C4-2B (cell line): ENCODE results near the gene ESYT2.

Experiments used
- H3K27ac ChIP-seq: fragments of 450-650 bp; 2 replicates; pipeline ENCODE4 v1.5.1; 2017
- ZFX ChIP-seq: fragments of 450-650 bp; IDR thresholded peaks from 2 replicates; pipeline ENCODE4 v1.6.1; 2017
- TF ChIP-seq, protein P1 (sequence below): fragments of 450-650 bp; conservative IDR thresholded peaks from 2 replicates; pipeline ENCODE4 v1.5.1; 2017; ENCODE audit warnings: mild to moderate bottlenecking

Gene ESYT2

DNA sequence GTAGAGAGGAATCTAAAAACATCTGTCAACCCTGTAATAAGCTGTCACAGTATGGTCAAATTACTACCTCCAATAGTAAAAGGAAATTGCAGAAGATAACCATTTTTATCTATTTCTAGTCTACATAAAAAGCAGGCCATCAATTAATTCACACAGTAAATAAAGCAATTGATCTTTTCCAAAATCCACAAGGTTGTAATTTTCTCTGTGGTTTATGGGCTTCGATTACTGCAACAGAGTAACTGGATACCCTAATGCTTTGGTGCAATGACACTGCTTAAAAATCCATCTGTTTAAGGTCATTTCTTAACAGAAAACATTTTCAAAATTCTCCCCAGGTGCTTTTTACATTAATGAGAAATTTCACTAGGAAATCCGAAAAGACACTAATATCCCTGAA, 23.9 kb downstream of the ESYT2 start:
- H3K27ac ChIP-seq = no peak overlapping the region
- TF ChIP-seq, protein P1, sequence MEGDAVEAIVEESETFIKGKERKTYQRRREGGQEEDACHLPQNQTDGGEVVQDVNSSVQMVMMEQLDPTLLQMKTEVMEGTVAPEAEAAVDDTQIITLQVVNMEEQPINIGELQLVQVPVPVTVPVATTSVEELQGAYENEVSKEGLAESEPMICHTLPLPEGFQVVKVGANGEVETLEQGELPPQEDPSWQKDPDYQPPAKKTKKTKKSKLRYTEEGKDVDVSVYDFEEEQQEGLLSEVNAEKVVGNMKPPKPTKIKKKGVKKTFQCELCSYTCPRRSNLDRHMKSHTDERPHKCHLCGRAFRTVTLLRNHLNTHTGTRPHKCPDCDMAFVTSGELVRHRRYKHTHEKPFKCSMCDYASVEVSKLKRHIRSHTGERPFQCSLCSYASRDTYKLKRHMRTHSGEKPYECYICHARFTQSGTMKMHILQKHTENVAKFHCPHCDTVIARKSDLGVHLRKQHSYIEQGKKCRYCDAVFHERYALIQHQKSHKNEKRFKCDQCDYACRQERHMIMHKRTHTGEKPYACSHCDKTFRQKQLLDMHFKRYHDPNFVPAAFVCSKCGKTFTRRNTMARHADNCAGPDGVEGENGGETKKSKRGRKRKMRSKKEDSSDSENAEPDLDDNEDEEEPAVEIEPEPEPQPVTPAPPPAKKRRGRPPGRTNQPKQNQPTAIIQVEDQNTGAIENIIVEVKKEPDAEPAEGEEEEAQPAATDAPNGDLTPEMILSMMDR = no peak
- no peak for TF ChIP-seq ZFX

DNA sequence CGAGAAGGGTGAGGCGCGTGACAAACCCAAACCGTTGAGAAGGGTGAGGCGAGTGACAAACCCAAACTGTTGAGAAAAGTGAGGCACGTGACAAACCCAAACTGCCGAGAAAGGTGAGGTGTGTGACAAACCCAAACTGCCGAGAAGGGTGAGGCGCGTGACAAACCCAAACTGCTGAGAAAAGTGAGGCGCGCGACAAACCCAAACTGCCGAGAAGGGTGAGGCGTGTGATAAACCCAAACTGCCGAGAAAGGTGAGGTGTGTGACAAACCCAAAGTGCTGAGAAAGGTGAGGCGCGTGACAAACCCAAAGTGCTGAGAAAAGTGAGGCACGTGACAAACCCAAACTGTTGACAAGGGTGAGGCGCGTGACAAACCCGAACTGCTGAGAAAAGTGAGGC, 25.0 kb downstream of the ESYT2 start:
- TF ChIP-seq, protein P1 = no peak
- TF ChIP-seq ZFX = no peak
- no peak overlapping the region for H3K27ac ChIP-seq

DNA sequence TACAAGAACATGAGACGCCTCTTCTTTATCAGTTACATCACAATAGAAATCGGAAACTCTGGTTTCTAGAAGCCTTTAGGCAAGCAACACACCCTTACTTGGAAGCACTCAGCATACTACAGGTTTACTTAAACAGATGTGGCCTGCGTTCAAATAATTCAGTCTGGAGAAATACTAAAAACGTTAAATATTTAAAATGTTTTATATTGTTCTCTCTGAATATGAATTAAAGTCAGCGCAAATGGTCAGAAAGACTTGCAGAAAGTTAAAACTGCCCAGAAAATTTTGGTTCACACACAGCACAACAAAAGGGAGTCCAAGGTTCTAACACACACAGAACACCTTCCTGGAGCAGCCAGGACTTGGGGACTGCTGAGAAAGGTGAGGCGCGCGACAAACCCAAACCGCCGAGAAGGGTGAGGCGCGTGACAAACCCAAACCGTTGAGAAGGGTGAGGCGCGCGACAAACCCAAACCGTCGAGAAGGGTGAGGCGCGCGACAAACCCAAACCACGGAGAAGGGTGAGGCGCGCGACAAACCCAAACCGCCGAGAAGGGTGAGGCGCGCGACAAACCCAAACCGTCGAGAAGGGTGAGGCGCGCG, 25.8 kb downstream of the ESYT2 start:
- TF ChIP-seq, protein P1 = no peak
- no peak for TF ChIP-seq ZFX
- H3K27ac ChIP-seq = peak overlapping the region; percentile 66

DNA sequence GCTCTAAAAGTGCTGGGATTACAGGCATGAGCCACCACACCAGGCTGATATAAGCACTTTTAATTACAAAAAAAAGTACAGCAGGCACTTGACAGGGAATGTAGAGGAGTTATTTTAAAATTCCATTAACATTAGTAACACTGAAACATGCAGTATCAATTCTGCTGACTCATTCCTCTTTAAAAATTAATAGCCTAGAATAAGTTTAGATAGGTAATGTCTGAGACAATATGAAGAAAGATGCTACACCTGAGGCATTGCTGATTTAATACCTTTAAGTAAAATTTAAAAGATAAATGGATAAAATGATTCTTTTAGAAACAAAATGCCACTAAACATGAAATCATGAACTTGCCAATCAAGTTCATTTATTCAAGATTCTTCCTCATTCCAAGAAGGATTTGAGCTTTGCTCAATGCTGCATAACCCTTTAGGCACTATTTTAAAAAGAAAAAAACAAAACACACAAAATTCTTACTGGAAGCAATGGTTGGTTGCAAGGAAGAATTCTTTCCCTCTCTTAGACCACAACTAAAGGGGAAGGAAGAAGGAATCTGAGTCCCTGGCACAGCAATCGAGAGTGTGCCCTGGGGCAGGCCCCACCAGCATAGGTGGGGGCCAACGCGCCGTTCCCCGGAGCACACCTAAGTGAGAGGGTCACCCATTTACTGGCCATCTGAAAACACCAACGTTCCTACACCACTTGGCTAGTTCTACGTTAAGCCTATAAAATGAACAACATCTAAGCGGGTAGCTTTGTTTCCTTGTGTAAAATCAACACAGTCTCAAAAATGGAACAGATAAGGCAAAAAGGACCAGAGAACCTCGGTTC, 26.6 kb downstream of the ESYT2 start:
- TF ChIP-seq, protein P1 = no peak
- TF ChIP-seq ZFX = no peak
- H3K27ac ChIP-seq = peak overlapping the region; percentile 66

DNA sequence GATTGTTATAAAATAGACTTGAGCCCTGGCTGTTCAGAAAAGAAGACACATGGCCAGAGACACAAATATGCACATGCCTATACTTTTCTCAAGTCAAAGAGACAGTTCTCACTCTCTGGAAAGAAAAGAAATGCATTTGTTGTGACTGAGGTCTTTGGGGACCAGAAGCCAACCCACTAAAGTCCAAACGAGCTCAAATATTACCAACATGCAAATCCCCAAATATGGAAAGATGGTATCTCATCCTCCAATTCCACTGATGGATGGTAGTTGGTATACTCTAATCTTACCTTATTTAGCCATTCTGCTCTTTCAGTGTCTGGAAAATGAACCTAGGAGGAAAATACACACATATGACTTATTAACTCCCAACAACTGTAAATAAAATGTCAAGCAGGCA, 30.6 kb downstream of the ESYT2 start:
- TF ChIP-seq ZFX = no peak
- TF ChIP-seq, protein P1 = no peak

DNA sequence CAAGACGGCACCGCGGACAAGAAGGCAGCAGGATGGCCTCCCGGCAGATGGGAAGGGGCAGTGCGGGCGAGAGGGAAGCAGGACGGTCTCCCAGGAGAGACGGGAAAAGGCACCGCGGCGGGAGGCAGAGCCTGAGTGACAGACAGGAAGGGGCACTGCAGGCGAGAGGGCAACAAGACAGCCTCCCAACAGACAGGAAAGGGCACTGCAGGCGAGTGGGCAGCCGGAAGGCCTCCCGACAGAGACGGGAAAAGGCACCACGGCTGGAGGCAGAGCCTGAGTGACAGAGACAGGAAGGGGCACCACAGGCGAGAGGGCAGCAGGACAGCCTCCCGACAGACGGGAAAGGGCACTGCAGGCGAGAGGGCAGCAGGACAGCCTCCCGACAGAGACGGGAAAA, 32.6 kb downstream of the ESYT2 start:
- no peak for TF ChIP-seq ZFX
- TF ChIP-seq, protein P1 = no peak
- H3K27ac ChIP-seq = no peak overlapping the region

More for the DNA sequence above, 30.6 kb downstream of the ESYT2 start:
- no peak overlapping the region for H3K27ac ChIP-seq

DNA sequence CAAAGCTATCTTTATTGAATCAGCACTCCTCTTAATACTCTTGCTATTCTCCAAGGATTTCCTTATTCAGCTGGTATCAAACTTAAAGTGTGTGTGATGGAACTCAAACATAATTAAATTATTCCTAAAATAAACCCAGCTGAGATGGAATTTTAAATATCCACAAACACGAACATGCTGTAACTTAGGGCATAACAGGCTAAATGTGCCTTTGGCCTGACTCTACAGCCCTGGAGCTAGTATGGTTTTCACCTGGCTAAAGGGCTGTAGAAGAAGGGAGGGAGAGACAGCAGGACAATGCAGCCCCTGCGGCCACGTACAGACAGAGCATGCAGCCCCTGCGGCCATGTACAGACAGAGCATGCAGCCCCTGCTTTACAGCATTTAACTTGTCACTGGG, 34.0 kb downstream of the ESYT2 start:
- no peak for TF ChIP-seq ZFX
- TF ChIP-seq, protein P1 = no peak
- no peak overlapping the region for H3K27ac ChIP-seq
